Left ventricle myocardium inferior (tissue), 1 donor: Measurements from ENCODE around the gene KDM2A. TPM values are rescaled to one million over a fixed set of nuclear protein-coding genes. Genes with fewer than 3 reads are reported as not detected.

Source experiments
- DNase-seq: peaks from one replicate; pipeline ENCODE4 v3.0.0-alpha.2; 2020
- H3K27ac ChIP-seq: fragments of 200-600 bp; replicated peaks from 2 replicates; pipeline ENCODE4 v1.8.0; 2021
- H3K27me3 ChIP-seq: fragments of 200-600 bp; 2 replicates; pipeline ENCODE4 v1.8.0; 2021; ENCODE audit warnings: low read depth
- H3K36me3 ChIP-seq: fragments of 200-600 bp; 2 replicates; pipeline ENCODE4 v1.8.0; 2021
- H3K4me1 ChIP-seq: fragments of 200-600 bp; 2 replicates; pipeline ENCODE4 v1.8.0; 2021
- H3K4me3 ChIP-seq: fragments of 200-600 bp; 2 replicates; pipeline ENCODE4 v1.8.0; 2021; ENCODE audit warnings: mild to moderate bottlenecking, moderate library complexity
- H3K9me3 ChIP-seq: fragments of 200-600 bp; replicated peaks from 2 replicates; pipeline ENCODE4 v1.8.0; 2021
- CTCF ChIP-seq: fragments of 200-600 bp; IDR thresholded peaks from 2 replicates; pipeline ENCODE4 v1.8.0; 2021; ENCODE audit warnings: antibody characterized with exemption, mild to moderate bottlenecking, borderline replicate concordance
- intact Hi-C: fragments of 100-400 bp; cut with micrococcal nuclease; formaldehyde crosslinking; loops from one replicate; pipeline ENCODE4 v1.11.0; 2022
- total RNA-seq: library from RNA; stranded (reverse); fragmentation: NEBNext Ultra II Directional; extraction: Animal tissue kit (Norgen Biotek cat#: 25700); gene quantifications from one replicate; pipeline ENCODE4 v1.2.1, GENCODE V29; 2021
- donor health status: DM: no; HTN: yes; CAD: no; lungs with severe emphysema.

Gene KDM2A
- total RNA-seq, 1 donor from 2014 or later, result 37.6 TPM

- H3K4me1 ChIP-seq, result peaks cover 72% of the 10 kb centered on the region
- H3K4me3 ChIP-seq, result peak overlapping the region; percentile 48
- H3K27me3 ChIP-seq, result no peaks in the 10 kb centered on the region
- peaks cover 6% of the 10 kb centered on the region for H3K36me3 ChIP-seq
- peak; percentile 79 for TF ChIP-seq CTCF
- intact Hi-C loops, result no loop called here
- peak overlapping the region; percentile 82 for H3K27ac ChIP-seq
- H3K9me3 ChIP-seq, result no peaks in the 10 kb centered on the region
- peak; percentile 83 for DNase-seq
Observed at GRCh38 chr11:67265633-67266448, 146.8 kb downstream of the KDM2A start.

GRCh38 chr11:67266449-67267187 is 147.6 kb downstream of the KDM2A start, which contains the start of gene GRK2:
GRK2 (plus strand) TSS chr11:67266473; CDS start chr11:67266700, 227 bp downstream.
- H3K36me3 ChIP-seq, result peaks cover 6% of the 10 kb centered on the region
- peaks cover 72% of the 10 kb centered on the region for H3K4me1 ChIP-seq
- no peak for TF ChIP-seq CTCF
- intact Hi-C loops, result no loop called here
- H3K9me3 ChIP-seq, result no peaks in the 10 kb centered on the region
- peak within 1 kb of the TSS; percentile 94 for H3K27ac ChIP-seq
- no peaks in the 10 kb centered on the region for H3K27me3 ChIP-seq
- DNase-seq, result no peak
- peak within 1 kb of the TSS; percentile 98 for H3K4me3 ChIP-seq

GRCh38 chr11:67267188-67268080 is 148.4 kb downstream of the KDM2A start:
- DNase-seq, result no peak
- Histone ChIP-seq H3K9me3 (no peaks in the 10 kb centered on the region), H3K27ac (peak overlapping the region; percentile 94), H3K36me3 (peaks cover 6% of the 10 kb centered on the region), H3K4me1 (peaks cover 73% of the 10 kb centered on the region), H3K27me3 (no peaks in the 10 kb centered on the region), H3K4me3 (peak overlapping the region; percentile 98)
- TF ChIP-seq CTCF, result no peak
- intact Hi-C loops, result no loop called here

GRCh38 chr11:67268081-67268961 is 149.3 kb downstream of the KDM2A start:
- peaks cover 6% of the 10 kb centered on the region for H3K36me3 ChIP-seq
- intact Hi-C loops, result no loop called here
- H3K9me3 ChIP-seq, result no peaks in the 10 kb centered on the region
- peak overlapping the region; percentile 94 for H3K27ac ChIP-seq
- H3K4me1 ChIP-seq, result peaks cover 73% of the 10 kb centered on the region
- peak overlapping the region; percentile 98 for H3K4me3 ChIP-seq
- TF ChIP-seq CTCF, result no peak
- DNase-seq, result no peak
- no peaks in the 10 kb centered on the region for H3K27me3 ChIP-seq
